Spleen (tissue), 11 donors: ENCODE results near the gene CCL1. TPM values are rescaled to one million over a fixed set of nuclear protein-coding genes. Genes with fewer than 3 reads are reported as not detected.

Experiments used
- DNase-seq: peaks from one replicate; pipeline ENCODE4 v3.0.0-alpha.2; 2020
- H3K27ac ChIP-seq, 8 donors: fragments of 200-600 bp; sonication (generic) in 7 of 8; 1 replicate in 4 of 8; 2 replicates in 4 of 8; pipeline versions ENCODE4 v1.5.0 to v1.8.0; 2016 to 2021; ENCODE audit warnings: inconsistent platforms in 4 of 8, mild to moderate bottlenecking in 4 of 8, moderate library complexity in 1 of 8
- H3K27me3 ChIP-seq, 7 donors: fragments of 200-600 bp; sonication (generic) in 6 of 7; replicated peaks in 1 of 7; 1 replicate in 4 of 7; 2 replicates in 3 of 7; pipeline versions ENCODE4 v1.5.0 to v1.8.0; 2016 to 2021; ENCODE audit warnings: inconsistent platforms in 3 of 7, mild to moderate bottlenecking in 1 of 7
- H3K36me3 ChIP-seq, 6 donors: fragments of 200-600 bp; sonication (generic) in 5 of 6; 1 replicate in 4 of 6; 2 replicates in 2 of 6; pipeline versions ENCODE4 v1.5.0 to v1.8.0; 2016 to 2021; ENCODE audit warnings: inconsistent platforms in 2 of 6
- H3K4me1 ChIP-seq, 6 donors: fragments of 200-600 bp; sonication (generic) in 5 of 6; 1 replicate in 3 of 6; 2 replicates in 3 of 6; pipeline versions ENCODE4 v1.5.0 to v1.8.0; 2016 to 2021; ENCODE audit warnings: inconsistent platforms in 3 of 6
- H3K4me3 ChIP-seq, 8 donors: fragments of 200-600 bp; sonication (generic) in 7 of 8; 1 replicate in 4 of 8; 2 replicates in 4 of 8; pipeline versions ENCODE4 v1.5.0 to v1.8.0; 2016 to 2021; ENCODE audit warnings: inconsistent platforms in 4 of 8, mild to moderate bottlenecking in 4 of 8, moderate library complexity in 2 of 8
- H3K9me3 ChIP-seq, 8 donors: fragments of 200-600 bp; sonication (generic) in 7 of 8; 1 replicate in 4 of 8; 2 replicates in 4 of 8; pipeline versions ENCODE4 v1.5.0 to v1.8.0; 2016 to 2021; ENCODE audit warnings: inconsistent platforms in 4 of 8
- POLR2A ChIP-seq, 3 donors: fragments of 450-650 bp; IDR thresholded peaks; one replicate each; pipeline ENCODE4 v1.5.1; 2017; ENCODE audit warnings: antibody characterized with exemption in 3 of 3, mild to moderate bottlenecking in 1 of 3
- POLR2AphosphoS5 ChIP-seq, 3 donors: sonication (generic); formaldehyde crosslinking; IDR thresholded peaks; one replicate each; pipeline ENCODE4 v1.5.1; 2017; ENCODE audit warnings: antibody characterized with exemption in 3 of 3
- WGBS, 5 donors: extraction: QIAGEN DNeasy Blood & Tissue Kit in 3 of 5; methylation state at CpG; one replicate each; pipeline versions ENCODE4 v1.1.5 to v1.1.7; 2013 to 2018; 5-methylcytosine and 5-hydroxymethylcytosine counted together
- intact Hi-C: fragments of 100-400 bp; cut with DNase I; formaldehyde crosslinking; loops from one replicate; pipeline ENCODE4 v1.15.0; 2023; ENCODE audit warnings: low total_unique reads
- polyA plus RNA-seq, 3 donors: library from polyadenylated mRNA; stranded (reverse); fragments of 200-250 nt; gene quantifications; one replicate each; pipeline ENCODE4 v1.2.1, GENCODE V29; 2013
- total RNA-seq, 7 donors: library from RNA; depleted of rRNA in 3 of 7; stranded (reverse); fragments of >200 nt in 3 of 7; fragmentation: NEBNext Ultra II Directional in 4 of 7; extraction: Animal tissue kit (Norgen Biotek cat#: 25700) in 4 of 7; gene quantifications; one replicate each; pipeline versions ENCODE4 v1.1.0 to v1.2.1, GENCODE V29; 2016 to 2021
- TF ChIP-seq, protein P1 (sequence below), 11 experiments: fragments of 200-600 bp in 7 of 11; fragments of 450-650 bp in 4 of 11; sonication (generic) in 4 of 11; IDR thresholded peaks in 8 of 11; conservative IDR thresholded peaks in 3 of 11; 1 replicate in 7 of 11; 2 replicates in 4 of 11; pipeline versions ENCODE4 v1.4.0 to v1.8.0; 2016 to 2021; ENCODE audit warnings: antibody characterized with exemption in 11 of 11, inconsistent platforms in 4 of 11, mild to moderate bottlenecking in 1 of 11
- donor health status: healthy with polysubstance abuse.
- donor health status: DM: no; HTN: no; CAD: no; lungs with moderate emphysema.
- donor health status: DM: no; HTN: no; CAD: no.
- donor health status: Bipolar disorder and iron deficiency.
- donor health status: healthy.
- donor health status: DM: no; HTN: no; CAD: no.
- donor health status: DM: yes; HTN: yes; CAD: no.

The CCL1 gene
- total and polyA plus RNA-seq, 10 donors, result not detected

DNA sequence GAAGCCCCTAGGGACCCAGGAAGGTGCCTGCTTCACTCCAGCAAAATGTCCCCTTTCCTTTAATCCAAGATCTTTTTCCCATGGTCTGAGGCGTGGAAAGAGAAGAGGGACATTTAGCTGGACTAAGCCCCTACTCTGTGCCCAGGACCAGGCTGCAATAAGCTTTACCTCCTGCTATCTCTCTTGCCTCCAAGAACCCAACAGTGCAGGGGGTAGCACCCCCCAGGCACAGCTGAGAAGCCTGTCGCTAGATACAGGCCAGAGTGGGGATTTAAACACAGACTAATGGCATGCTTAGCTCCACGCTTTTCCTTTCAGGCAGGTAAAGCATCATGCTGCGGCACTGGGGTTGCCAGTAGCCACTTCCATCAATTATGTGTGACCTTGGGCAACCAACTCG is 24.5 kb upstream of the CCL1 start:
- H3K27me3 ChIP-seq, result no peaks in the 10 kb centered on the region
- peaks cover 0 to 14% (median 4%) of the 10 kb centered on the region in 6 donors for H3K4me1 ChIP-seq
- 42 to 69% (median 60%) methylated on average over 2 to 5 of the region's 5 CpGs for WGBS, 5 donors
- H3K4me3 ChIP-seq, result no peak overlapping the region
- no peak overlapping the region for H3K27ac ChIP-seq
- intact Hi-C loops, result no loop called here
- H3K9me3 ChIP-seq, result no peaks in the 10 kb centered on the region
- DNase-seq, result no peak
- no peaks in the 10 kb centered on the region for H3K36me3 ChIP-seq
- TF ChIP-seq POLR2AphosphoS5 (IDR thresholded peaks at IDR 0.05) (no peak), POLR2A (IDR thresholded peaks at IDR 0.05) (no peak)
- TF ChIP-seq, protein P1, sequence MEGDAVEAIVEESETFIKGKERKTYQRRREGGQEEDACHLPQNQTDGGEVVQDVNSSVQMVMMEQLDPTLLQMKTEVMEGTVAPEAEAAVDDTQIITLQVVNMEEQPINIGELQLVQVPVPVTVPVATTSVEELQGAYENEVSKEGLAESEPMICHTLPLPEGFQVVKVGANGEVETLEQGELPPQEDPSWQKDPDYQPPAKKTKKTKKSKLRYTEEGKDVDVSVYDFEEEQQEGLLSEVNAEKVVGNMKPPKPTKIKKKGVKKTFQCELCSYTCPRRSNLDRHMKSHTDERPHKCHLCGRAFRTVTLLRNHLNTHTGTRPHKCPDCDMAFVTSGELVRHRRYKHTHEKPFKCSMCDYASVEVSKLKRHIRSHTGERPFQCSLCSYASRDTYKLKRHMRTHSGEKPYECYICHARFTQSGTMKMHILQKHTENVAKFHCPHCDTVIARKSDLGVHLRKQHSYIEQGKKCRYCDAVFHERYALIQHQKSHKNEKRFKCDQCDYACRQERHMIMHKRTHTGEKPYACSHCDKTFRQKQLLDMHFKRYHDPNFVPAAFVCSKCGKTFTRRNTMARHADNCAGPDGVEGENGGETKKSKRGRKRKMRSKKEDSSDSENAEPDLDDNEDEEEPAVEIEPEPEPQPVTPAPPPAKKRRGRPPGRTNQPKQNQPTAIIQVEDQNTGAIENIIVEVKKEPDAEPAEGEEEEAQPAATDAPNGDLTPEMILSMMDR (IDR thresholded peaks at IDR 0.05 in 8 of 11, conservative IDR thresholded peaks at IDR 0.05 in 3 of 11), result no peak

DNA sequence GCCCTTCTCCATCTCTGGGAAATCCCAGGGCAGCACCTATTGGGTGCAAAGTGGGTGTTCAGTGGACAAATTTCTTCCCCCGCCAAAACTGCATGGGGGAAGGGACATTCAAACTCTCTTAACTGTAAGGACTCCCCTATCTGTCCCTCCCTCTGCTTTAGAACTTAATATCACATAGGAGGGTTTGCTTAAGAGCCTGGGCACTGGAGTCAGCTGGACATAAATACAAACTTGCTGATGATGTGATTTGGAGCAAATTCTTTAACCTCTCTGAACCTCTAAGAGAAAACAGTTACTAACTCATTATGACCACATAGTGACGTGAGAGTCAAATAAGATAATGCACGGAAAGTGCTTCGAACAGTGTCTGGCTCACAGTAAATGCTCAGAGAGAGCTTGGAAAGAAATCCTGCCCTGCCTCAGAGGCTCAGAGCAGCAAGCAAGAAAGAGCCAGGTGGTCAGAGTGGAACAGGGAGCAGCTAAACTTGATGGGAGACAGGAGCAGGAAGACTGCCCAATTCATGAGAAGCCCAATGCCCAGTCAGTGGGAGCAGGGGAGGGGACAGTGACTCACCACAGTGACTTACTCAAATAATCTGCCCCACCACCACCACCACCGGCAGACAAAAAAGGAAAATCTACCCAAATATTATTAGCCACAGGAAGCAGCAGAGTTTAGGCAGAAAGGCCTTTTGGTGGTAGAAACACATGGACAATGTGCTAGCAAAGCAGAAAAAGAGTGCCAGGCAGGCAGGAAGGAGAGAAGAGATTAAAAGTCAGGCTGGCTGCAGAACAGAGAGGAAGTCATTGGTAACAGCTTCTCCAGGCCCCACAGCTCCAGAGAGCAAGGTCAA is 23.9 kb upstream of the CCL1 start:
- H3K4me1 ChIP-seq, result peaks cover 0 to 18% (median 6%) of the 10 kb centered on the region in 6 donors
- DNase-seq, result peak; percentile 47
- WGBS, 5 donors, result 56 to 68% (median 64%) methylated on average over 5 of the region's 5 CpGs

DNA sequence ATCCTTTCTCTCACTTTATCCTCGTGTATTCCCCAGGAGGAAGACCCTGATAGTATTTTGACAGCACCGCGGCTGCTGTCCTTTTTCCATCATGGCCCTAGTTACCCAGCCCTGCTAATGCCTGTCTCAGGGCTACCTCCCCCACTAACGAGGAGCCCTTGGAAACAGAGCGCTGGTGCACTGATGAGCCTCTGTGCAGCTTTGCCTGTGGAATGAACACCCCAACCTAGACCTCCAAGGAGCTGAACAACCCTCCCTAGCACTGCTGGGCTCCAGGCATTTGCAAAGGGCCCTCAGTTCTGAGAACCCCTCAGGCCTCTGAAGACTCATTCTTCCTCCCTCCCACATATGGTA is 23.3 kb upstream of the CCL1 start:
- TF ChIP-seq POLR2AphosphoS5 (IDR thresholded peaks at IDR 0.05) (no peak), POLR2A (IDR thresholded peaks at IDR 0.05) (no peak)
- TF ChIP-seq, protein P1 (IDR thresholded peaks at IDR 0.05 in 8 of 11, conservative IDR thresholded peaks at IDR 0.05 in 3 of 11), result no peak
- Histone ChIP-seq H3K4me3 (no peak overlapping the region), H3K9me3 (no peaks in the 10 kb centered on the region), H3K36me3 (no peaks in the 10 kb centered on the region), H3K27me3 (no peaks in the 10 kb centered on the region), H3K4me1 (peaks cover 0 to 18% (median 6%) of the 10 kb centered on the region in 6 donors), H3K27ac (no peak overlapping the region)
- DNase-seq, result peak; percentile 20
- 87 to 96% (median 90%) methylated on average over 5 of the region's 5 CpGs for WGBS, 5 donors
- intact Hi-C loops, result no loop called here

More for the DNA sequence above, 23.9 kb upstream of the CCL1 start:
- no peak for TF ChIP-seq POLR2A (IDR thresholded peaks at IDR 0.05)
- TF ChIP-seq, protein P1 (IDR thresholded peaks at IDR 0.05 in 8 of 11, conservative IDR thresholded peaks at IDR 0.05 in 3 of 11), result no peak
- TF ChIP-seq POLR2AphosphoS5 (IDR thresholded peaks at IDR 0.05), result no peak
- H3K4me3 ChIP-seq, result no peak overlapping the region
- intact Hi-C loops, result no loop called here
- H3K9me3 ChIP-seq, result no peaks in the 10 kb centered on the region
- no peaks in the 10 kb centered on the region for H3K27me3 ChIP-seq
- H3K27ac ChIP-seq, result no peak overlapping the region
- H3K36me3 ChIP-seq, result no peaks in the 10 kb centered on the region

DNA sequence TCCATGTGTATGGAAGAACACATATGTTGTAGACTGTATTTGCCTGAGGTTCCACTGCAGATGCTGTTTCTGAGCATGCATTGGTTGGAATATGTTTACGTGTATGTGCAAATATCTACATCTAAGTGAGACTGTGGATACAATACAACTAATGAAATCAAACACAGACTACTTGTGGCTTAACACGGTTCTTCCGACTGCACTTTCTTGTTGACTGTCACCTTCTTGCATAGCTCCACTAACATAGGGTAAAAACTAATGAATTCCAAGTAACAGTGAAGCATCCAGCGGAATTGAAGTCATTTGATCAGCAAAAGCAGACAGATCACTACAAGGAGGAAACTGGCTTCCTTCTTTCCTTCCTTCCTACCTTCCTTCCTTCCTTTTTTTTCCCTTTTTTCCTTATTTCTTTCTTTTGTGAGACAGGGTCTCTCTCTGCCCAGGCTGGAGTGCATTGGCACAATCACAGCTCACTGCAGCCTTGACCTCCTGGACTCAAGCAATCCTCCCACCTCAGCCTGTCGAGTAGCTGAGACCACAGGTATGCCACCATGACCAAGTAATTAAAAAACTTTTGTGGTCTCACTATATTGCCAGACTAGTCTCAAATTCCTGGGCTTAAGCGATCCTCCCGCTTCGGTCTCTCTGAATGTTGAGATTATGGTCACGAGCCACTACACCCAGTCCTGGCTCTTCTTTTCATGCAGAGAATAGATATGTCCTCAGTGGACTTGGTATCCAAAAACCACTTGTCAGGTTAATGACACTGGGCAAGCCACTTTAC is 22.0 kb upstream of the CCL1 start:
- Histone ChIP-seq H3K9me3 (no peaks in the 10 kb centered on the region), H3K4me3 (no peak overlapping the region), H3K27ac (no peak overlapping the region), H3K4me1 (peaks cover 0 to 18% (median 6%) of the 10 kb centered on the region in 6 donors), H3K27me3 (no peaks in the 10 kb centered on the region), H3K36me3 (no peaks in the 10 kb centered on the region)
- DNase-seq, result no peak
- no peak for TF ChIP-seq POLR2A (IDR thresholded peaks at IDR 0.05)
- no peak for TF ChIP-seq POLR2AphosphoS5 (IDR thresholded peaks at IDR 0.05)
- WGBS, 5 donors, result 59 to 79% (median 71%) methylated on average over 9 of the region's 9 CpGs
- intact Hi-C loops, result no loop called here
